Fibroblast of skin of left biceps (primary cell): Measurements from ENCODE around the gene PLSCR4.

Experiments
- DNase-seq, 2 experiments: peaks; one replicate each; pipeline ENCODE4 v3.0.0-alpha.2; 2013; ENCODE audit warnings: low read depth in 2 of 2

Gene PLSCR4

GRCh38 chr3:146195030-146195429 lies 55.9 kb downstream of the PLSCR4 start:
- DNase-seq, result no peak

- no peak for DNase-seq
These were observed 59.9 kb downstream of the PLSCR4 start for GRCh38 chr3:146191051-146191450.

- no peak for DNase-seq
These were observed 61.3 kb downstream of the PLSCR4 start for GRCh38 chr3:146189519-146190173.

GRCh38 chr3:146187334-146187950 lies 63.5 kb downstream of the PLSCR4 start:
- DNase-seq, result no peak

- no peak for DNase-seq
These were observed 66.5 kb downstream of the PLSCR4 start for GRCh38 chr3:146184241-146185015.

- DNase-seq, result no peak
These were observed 69.7 kb downstream of the PLSCR4 start for GRCh38 chr3:146181216-146181615.

GRCh38 chr3:146180376-146180775 lies 70.5 kb downstream of the PLSCR4 start:
- no peak for DNase-seq

GRCh38 chr3:146178006-146178689 lies 72.8 kb downstream of the PLSCR4 start:
- no peak for DNase-seq

- DNase-seq, result no peak
These were observed 73.4 kb downstream of the PLSCR4 start for GRCh38 chr3:146177519-146177918.

GRCh38 chr3:146177072-146177471 lies 73.8 kb downstream of the PLSCR4 start:
- no peak for DNase-seq

- DNase-seq, result no peak
These were observed 78.3 kb downstream of the PLSCR4 start for GRCh38 chr3:146172586-146172985.

- no peak for DNase-seq
These were observed 80.3 kb downstream of the PLSCR4 start for GRCh38 chr3:146170591-146170990.

- no peak for DNase-seq
These were observed 81.0 kb downstream of the PLSCR4 start for GRCh38 chr3:146169891-146170290.

GRCh38 chr3:146166826-146167225 lies 84.1 kb downstream of the PLSCR4 start:
- DNase-seq, result no peak

- peak in 1 of 2 experiments; percentile 59 for DNase-seq
These were observed 84.5 kb downstream of the PLSCR4 start for GRCh38 chr3:146166415-146166821.

GRCh38 chr3:146165877-146166276 lies 85.0 kb downstream of the PLSCR4 start:
- no peak for DNase-seq

GRCh38 chr3:146164971-146165769 lies 85.7 kb downstream of the PLSCR4 start:
- DNase-seq, result peak in 1 of 2 experiments; percentile 57

- DNase-seq, result no peak
These were observed 86.4 kb downstream of the PLSCR4 start for GRCh38 chr3:146164506-146164905.

- no peak for DNase-seq
These were observed 86.8 kb downstream of the PLSCR4 start for GRCh38 chr3:146164071-146164470.

- DNase-seq, result peak; percentile 94 to 96
These were observed 87.3 kb downstream of the PLSCR4 start for GRCh38 chr3:146163584-146163983.

GRCh38 chr3:146162561-146162960 lies 88.3 kb downstream of the PLSCR4 start:
- DNase-seq, result no peak

- DNase-seq, result no peak
These were observed 89.3 kb downstream of the PLSCR4 start for GRCh38 chr3:146161663-146162002.
